HG03025 (cell line): ENCODE data around the gene RGS7.
"Not testable (repeated sequence)": the region's sequence is repeated elsewhere in the genome, so short reads cannot be mapped to it uniquely, and the experiment has no call there.

ENCODE experiments used
- ATAC-seq: cut with Tn5 transposase; IDR thresholded peaks from one replicate; pipeline ENCODE4 v1.9.1; 2021; ENCODE audit warnings: mild to moderate bottlenecking, moderate library complexity; ENCODE audit not compliant: unreplicated experiment, low FRiP score

Gene RGS7

DNA sequence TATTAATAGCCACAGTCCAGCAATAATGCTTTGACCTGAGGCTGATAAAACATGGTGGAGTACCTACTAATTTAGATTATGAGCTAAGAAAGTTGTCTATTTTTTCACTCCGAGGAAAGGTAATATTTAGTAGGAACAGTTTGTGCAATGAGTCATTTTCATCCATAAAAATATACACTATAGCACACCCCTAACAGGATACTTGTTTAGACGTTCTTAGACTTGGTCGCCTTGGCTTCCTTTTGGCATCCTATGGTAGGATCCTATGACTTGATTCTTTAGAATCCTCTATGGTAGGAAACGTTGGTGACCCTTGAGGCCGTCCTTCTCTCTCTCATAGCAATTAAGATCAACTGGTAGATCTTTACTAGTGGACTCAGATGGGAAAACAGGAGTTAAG, 81.8 kb downstream of the RGS7 start:
- ATAC-seq, result no peak

DNA sequence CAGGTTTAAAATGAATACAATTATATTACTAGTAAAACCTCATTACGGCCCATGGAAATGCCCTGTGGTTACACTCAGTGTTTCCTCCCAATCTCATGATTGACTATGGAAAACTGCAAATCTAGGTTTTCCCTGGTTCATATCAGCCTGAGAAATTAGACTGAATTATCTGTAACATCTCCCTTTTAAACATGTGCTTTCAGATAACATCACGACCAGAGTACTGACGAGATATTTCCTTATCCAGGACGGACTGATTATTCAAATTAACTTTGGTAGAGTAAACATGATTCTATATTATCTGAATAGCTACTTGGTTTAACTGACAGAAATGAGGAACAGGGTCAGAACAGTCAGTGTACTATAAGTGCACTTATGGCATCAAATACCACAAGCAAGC, 82.3 kb downstream of the RGS7 start:
- no peak for ATAC-seq

- ATAC-seq, result no peak
These were observed 84.2 kb downstream of the RGS7 start for GRCh38 chr1:241272828-241273227.

GRCh38 chr1:241271427-241271826, 85.6 kb downstream of the RGS7 start:
- no peak for ATAC-seq

DNA sequence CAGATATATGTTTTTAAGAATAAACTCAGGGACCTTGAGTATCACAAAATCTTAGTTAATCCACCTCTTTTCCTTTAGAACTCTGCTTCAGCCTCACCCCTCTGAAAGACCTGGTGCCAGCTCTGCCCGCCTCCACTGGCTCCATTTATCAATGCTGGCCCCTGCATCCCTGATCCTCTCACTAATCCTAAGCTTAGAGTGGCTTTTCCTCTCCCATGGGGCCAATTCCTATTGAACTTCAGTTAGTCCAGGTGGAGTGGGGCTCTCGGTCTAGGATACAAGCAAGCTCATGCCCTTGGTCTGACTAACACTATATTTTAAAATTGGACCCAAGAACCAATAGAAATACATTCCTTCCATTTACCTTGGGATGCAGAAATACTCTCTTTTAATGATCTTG, 87.0 kb downstream of the RGS7 start:
- ATAC-seq, result no peak

- ATAC-seq, result no peak
These were observed 87.9 kb downstream of the RGS7 start for GRCh38 chr1:241269116-241269515.

GRCh38 chr1:241266121-241266520, 90.9 kb downstream of the RGS7 start:
- ATAC-seq, result no peak

DNA sequence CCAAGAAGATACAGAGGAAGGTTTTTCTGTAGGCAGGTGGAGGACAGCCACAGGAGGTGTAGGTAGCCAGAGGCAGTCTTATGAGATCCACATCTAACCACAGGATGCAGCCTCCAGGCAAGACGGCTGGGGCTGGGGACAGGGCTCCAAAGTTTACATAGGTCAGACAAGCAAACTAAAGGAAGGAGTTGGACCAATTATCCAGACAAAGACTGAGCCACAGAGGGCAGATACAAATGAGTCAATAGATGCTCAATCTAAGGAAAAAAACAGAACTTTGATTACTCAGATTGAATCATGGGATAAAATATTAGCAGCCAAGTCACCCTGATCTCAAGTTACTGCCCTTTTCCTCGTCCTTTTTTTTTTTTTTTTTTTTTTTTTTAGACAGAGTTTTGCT, 91.6 kb downstream of the RGS7 start:
- ATAC-seq, result no peak

DNA sequence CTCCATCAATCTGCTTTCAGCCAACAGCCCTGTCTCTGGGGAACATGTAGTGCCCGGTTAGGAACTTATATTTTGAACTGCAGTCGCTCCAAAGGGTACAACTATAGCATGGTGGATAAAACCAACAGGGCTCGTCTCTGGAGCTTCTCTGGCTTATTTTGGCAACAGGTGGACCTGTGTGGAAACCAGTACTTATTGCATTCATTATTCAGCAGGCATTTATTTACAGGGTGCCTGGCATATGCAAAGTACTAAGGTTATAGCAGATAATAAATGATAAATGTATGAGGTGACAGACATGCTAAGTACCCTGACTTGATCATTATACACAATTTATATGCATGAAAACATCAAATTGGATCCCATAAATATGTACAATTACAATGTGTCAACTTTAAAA, 93.7 kb downstream of the RGS7 start:
- no peak for ATAC-seq

DNA sequence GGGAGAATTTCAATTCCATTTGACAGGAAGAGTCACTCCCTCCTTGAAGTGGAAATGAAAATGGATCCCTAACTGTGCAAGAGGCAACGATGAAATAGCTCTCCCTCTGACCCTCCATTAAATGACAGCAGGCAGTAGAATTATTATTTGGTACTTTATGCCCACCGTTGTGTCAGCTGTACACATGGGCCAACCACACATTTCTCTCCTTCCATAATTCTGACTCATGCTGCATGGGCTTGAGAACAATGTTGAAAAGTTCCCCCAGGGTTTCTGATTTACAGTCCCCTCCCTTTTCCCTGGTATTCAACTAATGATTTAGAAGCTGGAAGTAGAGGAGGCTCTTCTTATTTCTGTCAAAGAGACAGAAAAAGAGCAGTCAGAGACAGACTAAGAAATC, 103.5 kb downstream of the RGS7 start:
- no peak for ATAC-seq

DNA sequence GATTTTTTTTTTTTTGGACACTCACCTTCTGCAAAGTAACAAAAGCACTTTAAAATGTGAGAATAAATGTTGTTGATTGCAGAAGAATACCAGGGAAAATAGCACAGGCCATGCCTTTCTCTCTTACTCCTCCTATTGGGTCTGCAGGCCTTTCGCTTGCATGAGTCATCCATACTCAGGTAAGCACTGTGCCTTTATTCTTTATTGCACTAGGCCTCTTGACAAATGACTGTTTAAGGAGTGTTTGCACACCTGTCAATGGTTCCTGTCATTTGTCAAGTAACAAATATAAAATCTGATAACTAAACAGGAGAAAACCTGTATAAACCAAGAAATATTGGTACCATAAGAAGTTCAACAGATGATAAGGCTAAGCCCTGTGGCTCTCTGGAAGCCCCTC, 106.5 kb downstream of the RGS7 start:
- no peak for ATAC-seq

DNA sequence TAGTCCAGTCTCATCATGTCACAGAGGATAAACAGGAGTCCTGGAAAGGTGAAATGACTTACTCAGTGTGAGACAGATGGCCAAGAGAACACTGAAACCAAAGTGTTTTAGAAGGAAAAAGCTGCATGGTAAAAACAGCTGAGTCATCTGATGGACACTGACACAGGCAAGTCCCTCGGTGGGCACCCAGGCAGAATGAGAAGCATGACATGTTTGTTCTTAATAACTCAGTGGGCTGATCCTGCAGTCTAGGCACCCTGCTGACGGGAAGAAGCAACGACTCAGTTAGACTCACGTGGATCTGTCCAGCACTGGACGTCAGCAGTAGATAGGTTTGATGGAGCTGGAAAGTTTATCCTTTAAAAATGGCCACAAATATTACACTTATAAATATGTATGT, 116.9 kb downstream of the RGS7 start:
- no peak for ATAC-seq

DNA sequence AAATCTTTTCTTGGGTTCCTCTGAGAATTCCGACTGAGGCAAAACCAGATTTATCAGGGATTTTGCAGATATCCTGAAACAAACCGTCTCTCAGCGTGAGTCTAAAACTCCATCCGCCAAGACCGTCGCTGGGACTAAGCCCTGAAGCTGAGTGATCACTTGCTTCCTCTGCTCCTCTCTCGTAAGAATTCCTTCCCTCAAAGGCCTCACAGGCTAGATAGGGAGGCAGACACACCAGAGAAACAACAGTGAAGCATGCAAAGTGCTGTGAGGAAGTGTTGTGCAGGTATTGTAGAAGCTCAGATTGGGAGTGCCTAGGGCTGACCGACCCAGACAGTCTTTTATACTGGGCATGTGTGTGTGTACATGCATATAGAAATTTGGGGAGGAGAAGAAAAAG, 119.1 kb downstream of the RGS7 start:
- ATAC-seq, result no peak

- ATAC-seq, result no peak
These were observed 121.6 kb downstream of the RGS7 start for GRCh38 chr1:241235256-241235897.

DNA sequence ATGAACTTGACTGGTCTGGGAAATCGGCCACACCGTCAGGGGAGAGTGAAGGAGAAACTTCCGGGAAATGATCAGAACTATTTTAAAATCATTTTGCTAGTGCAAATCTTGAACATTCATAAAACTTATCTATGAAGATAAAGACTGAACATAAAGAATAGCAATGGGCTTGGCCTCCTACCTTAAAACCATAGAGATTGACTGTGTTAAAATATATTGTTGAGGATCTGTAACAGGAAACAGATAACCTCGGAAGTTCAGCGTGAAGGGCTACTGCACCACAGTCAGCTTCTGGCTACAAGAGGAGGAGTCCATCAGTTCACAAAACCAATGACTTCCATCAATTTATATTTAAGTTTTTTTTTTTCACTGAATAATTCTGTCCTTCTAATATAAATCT, 127.3 kb downstream of the RGS7 start:
- no peak for ATAC-seq

- no peak for ATAC-seq
These were observed 127.8 kb downstream of the RGS7 start for GRCh38 chr1:241229216-241229615.

DNA sequence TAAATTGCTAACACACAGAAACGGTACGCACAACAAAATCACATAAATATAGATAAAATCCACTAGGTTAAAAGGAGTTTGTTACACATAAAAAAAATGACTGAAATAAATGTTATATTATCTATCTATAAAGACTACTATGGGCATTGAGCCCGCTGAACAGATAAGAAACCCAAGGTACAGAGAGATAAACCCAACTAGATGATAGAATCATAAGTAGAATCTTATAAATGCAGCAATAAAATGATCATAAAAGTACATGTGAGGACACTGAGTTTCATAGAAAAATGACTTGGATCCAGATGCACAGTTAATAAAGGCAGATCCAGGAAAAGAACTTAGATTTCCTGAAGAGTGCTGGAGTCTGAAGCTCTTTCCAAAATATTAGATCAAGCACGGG, 128.7 kb downstream of the RGS7 start:
- ATAC-seq, result no peak

DNA sequence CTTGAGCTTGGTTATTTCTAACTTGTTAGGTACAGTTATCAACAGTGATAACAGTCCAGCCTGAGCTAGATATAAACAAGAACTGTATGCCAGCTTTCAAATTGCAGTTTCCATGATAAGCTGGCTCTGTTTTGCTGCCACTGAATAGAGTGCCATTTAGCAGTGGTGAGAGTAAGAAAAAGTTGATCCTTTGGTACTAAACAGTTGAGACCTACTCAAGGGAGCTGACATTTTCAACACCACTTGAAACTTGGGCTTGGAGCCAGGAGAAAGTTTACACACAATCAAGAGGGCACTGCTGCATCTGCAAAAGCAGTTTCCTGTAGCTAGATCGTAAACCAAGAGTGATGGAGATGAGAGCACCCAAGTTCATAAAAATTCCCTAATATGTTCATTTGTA, 131.3 kb downstream of the RGS7 start:
- ATAC-seq, result no peak

- not testable (repeated sequence) for ATAC-seq
These were observed 132.8 kb downstream of the RGS7 start for GRCh38 chr1:241224189-241224588.

DNA sequence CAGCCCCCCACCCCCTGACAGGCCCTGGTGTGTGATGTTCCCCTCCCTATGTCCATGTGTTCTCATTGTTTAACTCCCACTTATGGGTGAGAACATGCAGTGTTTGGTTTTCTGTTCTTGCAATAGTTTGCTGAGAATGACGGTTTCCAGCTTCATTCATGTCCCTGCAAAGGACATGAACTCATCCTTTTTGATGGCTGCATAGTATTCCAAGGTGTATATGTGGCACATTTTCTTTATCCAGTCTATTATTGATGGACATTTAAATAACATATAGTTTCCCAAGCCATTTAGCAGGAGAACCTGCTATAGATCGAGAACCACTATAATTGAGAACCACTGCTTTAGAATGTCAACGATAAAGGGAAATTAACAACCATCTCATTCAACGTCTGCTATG, 134.2 kb downstream of the RGS7 start:
- not testable (repeated sequence) for ATAC-seq

DNA sequence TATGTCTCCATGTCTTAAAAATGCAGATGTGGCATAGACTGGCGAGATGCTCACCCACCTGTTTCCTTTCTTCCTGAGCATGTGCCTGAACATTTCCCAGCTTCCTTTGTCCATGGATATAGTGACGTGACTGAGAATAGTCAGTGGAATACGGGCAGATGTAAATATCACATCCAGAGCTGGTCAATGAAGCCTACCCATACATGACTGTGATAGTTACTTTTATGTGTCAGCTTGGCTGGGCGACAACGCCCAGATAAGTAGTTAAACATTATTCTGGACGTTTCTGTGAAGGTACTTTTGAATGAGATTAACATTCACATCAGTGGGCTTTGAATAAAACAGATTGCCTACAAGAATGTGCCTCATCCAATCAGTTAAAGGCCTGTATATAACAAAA, 135.7 kb downstream of the RGS7 start:
- ATAC-seq, result no peak

- not testable (repeated sequence) for ATAC-seq
These were observed 136.1 kb downstream of the RGS7 start for GRCh38 chr1:241220913-241221312.

DNA sequence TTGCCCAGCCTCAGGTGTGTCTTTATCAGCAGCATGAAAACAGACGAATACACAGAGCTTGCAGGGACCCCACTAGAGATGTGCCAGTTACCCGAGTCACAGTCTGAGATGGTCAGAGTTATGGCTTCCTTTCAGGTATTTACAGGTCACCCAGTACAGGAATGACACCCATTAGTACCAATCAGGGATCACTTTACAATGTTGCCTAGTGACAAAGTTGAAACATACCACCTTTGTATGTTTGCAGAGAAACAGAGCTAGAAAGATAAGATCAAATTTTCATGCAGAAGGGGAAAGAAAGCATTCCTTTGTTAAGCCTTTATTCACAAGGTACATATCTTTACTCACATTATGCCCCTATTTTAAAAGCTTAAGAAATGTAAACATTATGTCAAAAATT, 137.6 kb downstream of the RGS7 start:
- ATAC-seq, result no peak
